Trophoblast cell (in vitro differentiated cells and primary cell): ENCODE measurements around the gene CERK.

Source experiments
- DNase-seq, 2 donors: peaks; one replicate each; pipeline ENCODE4 v3.0.0-alpha.2; 2016
- H2AFZ ChIP-seq: 2 replicates; pipeline ENCODE4 v1.6.1; 2013; ENCODE audit warnings: low read length, moderate library complexity, mild to moderate bottlenecking; ENCODE audit not compliant: insufficient read depth, poor library complexity
- H2AK5ac ChIP-seq: 2 replicates; pipeline ENCODE4 v1.6.1; 2013; ENCODE audit warnings: mild to moderate bottlenecking, low read length
- H2BK120ac ChIP-seq: 2 replicates; pipeline ENCODE4 v1.6.1; 2013; ENCODE audit warnings: low read length, mild to moderate bottlenecking, moderate library complexity; ENCODE audit not compliant: insufficient read depth, poor library complexity
- H2BK12ac ChIP-seq: 2 replicates; pipeline ENCODE4 v1.6.1; 2013; ENCODE audit warnings: mild to moderate bottlenecking, low read length, moderate library complexity
- H2BK5ac ChIP-seq: 2 replicates; pipeline ENCODE4 v1.6.1; 2013; ENCODE audit warnings: low read length, low read depth, moderate library complexity, mild to moderate bottlenecking; ENCODE audit not compliant: poor library complexity
- H3K14ac ChIP-seq: 2 replicates; pipeline ENCODE4 v1.6.1; 2013; ENCODE audit warnings: mild to moderate bottlenecking, low read length
- H3K18ac ChIP-seq: 2 replicates; pipeline ENCODE4 v1.6.1; 2013; ENCODE audit warnings: mild to moderate bottlenecking, low read length
- H3K23ac ChIP-seq: 2 replicates; pipeline ENCODE4 v1.6.1; 2013; ENCODE audit warnings: low read length
- H3K27ac ChIP-seq: 2 replicates; pipeline ENCODE4 v1.5.1; 2013; ENCODE audit warnings: low read depth, mild to moderate bottlenecking, inconsistent platforms, low read length, moderate library complexity
- H3K27me3 ChIP-seq: 2 replicates; pipeline ENCODE4 v1.6.1; 2013; ENCODE audit warnings: inconsistent platforms, mild to moderate bottlenecking, low read length, moderate library complexity; ENCODE audit not compliant: insufficient read depth
- H3K36me3 ChIP-seq, 2 experiments: 1 replicate in 1 of 2; 2 replicates in 1 of 2; pipeline ENCODE4 v1.6.1; 2013; ENCODE audit warnings: low read length in 2 of 2, mild to moderate bottlenecking in 2 of 2, moderate library complexity in 1 of 2; ENCODE audit not compliant: insufficient read depth in 2 of 2, control insufficient read depth in 1 of 2
- H3K4ac ChIP-seq: 2 replicates; pipeline ENCODE4 v1.6.1; 2013; ENCODE audit warnings: low read depth, mild to moderate bottlenecking, low read length, moderate library complexity
- H3K4me1 ChIP-seq, 2 experiments: 1 replicate in 1 of 2; 2 replicates in 1 of 2; pipeline ENCODE4 v1.6.1; 2013; ENCODE audit warnings: low read length in 2 of 2, mild to moderate bottlenecking in 2 of 2, moderate library complexity in 1 of 2; ENCODE audit not compliant: insufficient read depth in 2 of 2, control insufficient read depth in 1 of 2
- H3K4me2 ChIP-seq: 2 replicates; pipeline ENCODE4 v1.6.1; 2013; ENCODE audit warnings: inconsistent platforms, mild to moderate bottlenecking, low read length, moderate library complexity
- H3K4me3 ChIP-seq: 2 replicates; pipeline ENCODE4 v1.5.1; 2013; ENCODE audit warnings: mild to moderate bottlenecking, low read depth, low read length, inconsistent platforms
- H3K79me1 ChIP-seq: one replicate; pipeline ENCODE4 v1.6.1; 2013; ENCODE audit warnings: low read length
- H3K79me2 ChIP-seq: 2 replicates; pipeline ENCODE4 v1.6.1; 2013; ENCODE audit warnings: low read length, mild to moderate bottlenecking; ENCODE audit not compliant: control insufficient read depth, insufficient read depth, poor library complexity
- H3K9ac ChIP-seq: 2 replicates; pipeline ENCODE4 v1.6.1; 2013; ENCODE audit warnings: mild to moderate bottlenecking, low read length
- H3K9me3 ChIP-seq: 2 replicates; pipeline ENCODE4 v1.6.1; 2013; ENCODE audit warnings: low read depth, mild to moderate bottlenecking, control low read depth, inconsistent platforms, low read length; ENCODE audit not compliant: insufficient read depth
- H4K12ac ChIP-seq: 2 replicates; pipeline ENCODE4 v1.6.1; 2013; ENCODE audit warnings: low read depth, mild to moderate bottlenecking, low read length, moderate library complexity
- H4K8ac ChIP-seq: 2 replicates; pipeline ENCODE4 v1.6.1; 2013; ENCODE audit warnings: low read depth, mild to moderate bottlenecking, low read length, moderate library complexity
- H4K91ac ChIP-seq: one replicate; pipeline ENCODE4 v1.6.1; 2013; ENCODE audit warnings: low read depth, mild to moderate bottlenecking, low read length, moderate library complexity
- WGBS: extraction: QIAGEN DNeasy Blood & Tissue Kit; methylation state at CpG from one replicate; pipeline ENCODE4 v1.1.7; 2013; ENCODE audit warnings: missing lambda C conversion rate; ENCODE audit not compliant: insufficient read length, insufficient coverage; ENCODE audit errors: extremely low coverage; 5-methylcytosine and 5-hydroxymethylcytosine counted together

The CERK gene

GRCh38 chr22:46673662-46674236 lies 64.3 kb downstream of the CERK start:
- no peak overlapping the region for H2AFZ ChIP-seq
- H4K91ac ChIP-seq = no peak overlapping the region
- H2BK12ac ChIP-seq = no peak overlapping the region
- H3K14ac ChIP-seq = no peak overlapping the region
- no peaks in the 10 kb centered on the region for H3K79me2 ChIP-seq
- no peak overlapping the region for H3K4ac ChIP-seq
- no peak overlapping the region for H3K23ac ChIP-seq
- WGBS = no CpG with 5 or more reads among the region's 32 CpGs
- H4K8ac ChIP-seq = no peak overlapping the region
- peaks cover 15 to 38% of the 10 kb centered on the region in 2 experiments for H3K36me3 ChIP-seq
- no peaks in the 10 kb centered on the region for H3K79me1 ChIP-seq
- no peak overlapping the region for H3K9ac ChIP-seq
- no peak overlapping the region for H4K12ac ChIP-seq
- H2BK120ac ChIP-seq = no peak overlapping the region
- no peaks in the 10 kb centered on the region for H3K27me3 ChIP-seq
- no peak overlapping the region for H3K4me3 ChIP-seq
- DNase-seq = no peak
- no peaks in the 10 kb centered on the region for H3K9me3 ChIP-seq
- H2AK5ac ChIP-seq = no peak overlapping the region
- H2BK5ac ChIP-seq = no peak overlapping the region
- H3K27ac ChIP-seq = no peak overlapping the region
- H3K4me2 ChIP-seq = no peak overlapping the region
- H3K18ac ChIP-seq = no peak overlapping the region
- H3K4me1 ChIP-seq = no peaks in the 10 kb centered on the region

DNA sequence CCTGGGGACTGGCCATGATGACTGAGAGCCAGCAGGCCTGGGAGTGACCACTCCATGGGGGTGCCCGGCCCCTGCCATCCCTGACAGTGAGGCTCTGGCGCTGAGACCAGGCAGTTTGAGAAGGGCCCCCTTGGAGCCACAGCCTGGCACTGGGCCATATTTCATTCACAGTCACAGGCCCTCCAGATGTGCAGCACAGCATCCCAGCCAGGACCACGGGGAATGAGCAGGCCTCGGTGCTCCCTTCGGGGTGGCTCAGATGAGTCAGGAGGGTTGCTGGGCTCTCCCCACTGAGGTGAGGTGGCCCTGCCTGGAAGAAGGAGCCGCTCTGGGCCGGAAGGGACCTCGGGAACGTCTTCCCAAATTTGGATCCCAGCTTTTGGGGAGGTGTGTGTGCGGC lies 64.8 kb downstream of the CERK start:
- Histone ChIP-seq H4K8ac (no peak overlapping the region), H3K79me1 (no peaks in the 10 kb centered on the region), H3K4me2 (no peak overlapping the region), H2BK120ac (no peak overlapping the region), H3K9ac (no peak overlapping the region), H3K27me3 (no peaks in the 10 kb centered on the region), H3K4me1 (no peaks in the 10 kb centered on the region), H3K18ac (no peak overlapping the region), H3K14ac (no peak overlapping the region), H2AK5ac (no peak overlapping the region), H2BK5ac (no peak overlapping the region), H3K4ac (no peak overlapping the region), H3K4me3 (no peak overlapping the region), H3K9me3 (no peaks in the 10 kb centered on the region), H3K23ac (no peak overlapping the region), H3K27ac (no peak overlapping the region), H2AFZ (no peak overlapping the region), H3K79me2 (no peaks in the 10 kb centered on the region), H4K91ac (no peak overlapping the region), H4K12ac (no peak overlapping the region), H3K36me3 (peaks cover 18 to 42% of the 10 kb centered on the region in 2 experiments), H2BK12ac (no peak overlapping the region)
- no CpG with 5 or more reads among the region's 10 CpGs for WGBS
- peak in 1 of 2 donors; percentile 4 for DNase-seq

- no CpG with 5 or more reads among the region's 18 CpGs for WGBS
- Histone ChIP-seq H3K4ac (no peak overlapping the region), H2AFZ (no peak overlapping the region), H3K9me3 (no peaks in the 10 kb centered on the region), H3K27ac (no peak overlapping the region), H3K4me2 (no peak overlapping the region), H2BK12ac (no peak overlapping the region), H4K12ac (no peak overlapping the region), H3K14ac (no peak overlapping the region), H3K23ac (no peak overlapping the region), H3K27me3 (no peaks in the 10 kb centered on the region), H3K4me3 (no peak overlapping the region), H3K18ac (no peak overlapping the region), H2BK5ac (no peak overlapping the region), H3K9ac (no peak overlapping the region), H3K36me3 (peaks cover 19 to 45% of the 10 kb centered on the region in 2 experiments), H3K4me1 (no peaks in the 10 kb centered on the region), H3K79me1 (no peaks in the 10 kb centered on the region), H4K91ac (no peak overlapping the region), H2AK5ac (no peak overlapping the region), H2BK120ac (no peak overlapping the region), H3K79me2 (no peaks in the 10 kb centered on the region), H4K8ac (no peak overlapping the region)
- peak; percentile 22 to 50 for DNase-seq
Measured at GRCh38 chr22:46672731-46673130, 65.3 kb downstream of the CERK start.

GRCh38 chr22:46671824-46672432 lies 66.1 kb downstream of the CERK start:
- no peak overlapping the region for H3K23ac ChIP-seq
- H4K91ac ChIP-seq = no peak overlapping the region
- no peak overlapping the region for H3K4me3 ChIP-seq
- no CpG with 5 or more reads among the region's 17 CpGs for WGBS
- no peak overlapping the region for H4K12ac ChIP-seq
- H2AK5ac ChIP-seq = no peak overlapping the region
- H3K79me1 ChIP-seq = no peaks in the 10 kb centered on the region
- H3K4ac ChIP-seq = no peak overlapping the region
- H3K27me3 ChIP-seq = no peaks in the 10 kb centered on the region
- H3K4me1 ChIP-seq = no peaks in the 10 kb centered on the region
- H2AFZ ChIP-seq = no peak overlapping the region
- no peak overlapping the region for H3K9ac ChIP-seq
- no peak overlapping the region for H3K27ac ChIP-seq
- no peaks in the 10 kb centered on the region for H3K9me3 ChIP-seq
- no peak overlapping the region for H2BK5ac ChIP-seq
- no peak overlapping the region for H3K14ac ChIP-seq
- no peak overlapping the region for H4K8ac ChIP-seq
- no peak overlapping the region for H2BK12ac ChIP-seq
- no peaks in the 10 kb centered on the region for H3K79me2 ChIP-seq
- DNase-seq = no peak
- peaks cover 21 to 44% of the 10 kb centered on the region in 2 experiments for H3K36me3 ChIP-seq
- no peak overlapping the region for H2BK120ac ChIP-seq
- no peak overlapping the region for H3K4me2 ChIP-seq
- no peak overlapping the region for H3K18ac ChIP-seq
